GM12892 (cell line): ENCODE measurements around the gene DENND2A.

Experiments
- POLR2A ChIP-seq: IDR thresholded peaks from 2 replicates; pipeline ENCODE4 v1.6.1; 2011; ENCODE audit warnings: low read depth, low read length, control low read depth
- TAF1 ChIP-seq: IDR thresholded peaks from 2 replicates; pipeline ENCODE4 v1.6.1; 2011; ENCODE audit warnings: low read depth, mild to moderate bottlenecking, control low read depth, low read length, borderline replicate concordance

DNA sequence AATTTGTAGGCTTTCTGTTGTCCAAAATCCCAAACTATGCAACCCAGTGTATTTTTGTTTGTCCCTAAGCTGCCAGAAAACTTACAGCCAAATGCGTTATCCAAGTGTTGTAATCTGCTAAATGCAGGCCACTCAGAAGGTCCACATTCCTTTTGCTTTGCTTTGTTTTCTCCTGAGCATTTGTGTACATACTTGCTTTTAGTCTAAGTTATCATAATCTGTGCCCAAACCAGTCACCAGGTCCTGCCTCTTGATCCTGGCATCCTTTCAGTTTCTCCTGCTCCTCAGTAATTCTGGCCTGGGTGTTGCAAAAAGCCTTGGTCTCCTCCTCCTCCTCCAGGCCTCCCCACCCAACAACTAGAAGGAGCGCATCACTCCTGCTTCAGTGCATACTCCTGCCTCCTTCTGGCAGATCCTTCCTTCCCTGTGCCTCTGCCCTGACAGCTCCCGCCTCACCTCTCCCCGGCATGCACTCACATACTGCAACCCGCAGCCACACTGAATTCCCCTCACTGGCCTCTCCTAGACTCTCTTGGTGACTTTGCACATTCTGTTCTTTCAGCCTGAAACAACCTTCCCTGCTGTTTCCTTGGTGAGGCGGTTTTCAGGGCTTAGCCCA lies 2.3 kb downstream of the DENND2A start:
- TF ChIP-seq POLR2A (no peak), TAF1 (no peak)
